Measurements from ENCODE around the gene TBC1D9.
A peak's percentile ranks its signal among the peaks of the same experiment; 100 is the strongest.

- TF ChIP-seq CTCF (IDR thresholded peaks at IDR 0.05), result peak; percentile 13 to 40 (median 23)
- TF ChIP-seq POLR2A (IDR thresholded peaks at IDR 0.05), result no peak
- TF ChIP-seq EP300 (IDR thresholded peaks at IDR 0.05), result no peak
These were observed 146.4 kb downstream of the TBC1D9 start for GRCh38 chr4:140609548-140610425.
